Measurements from ENCODE around the gene ZG16. TPM values are rescaled to one million over a fixed set of nuclear protein-coding genes. Genes with fewer than 3 reads are reported as not detected.
A peak's percentile ranks its signal among the peaks of the same experiment; 100 is the strongest.

The ZG16 gene
- total and polyA plus RNA-seq, 9 of the 15 experiments (the other 6 are each of a cell fraction or from before 2014, with no cell fraction given): 0.04 TPM; not detected in 8

DNA sequence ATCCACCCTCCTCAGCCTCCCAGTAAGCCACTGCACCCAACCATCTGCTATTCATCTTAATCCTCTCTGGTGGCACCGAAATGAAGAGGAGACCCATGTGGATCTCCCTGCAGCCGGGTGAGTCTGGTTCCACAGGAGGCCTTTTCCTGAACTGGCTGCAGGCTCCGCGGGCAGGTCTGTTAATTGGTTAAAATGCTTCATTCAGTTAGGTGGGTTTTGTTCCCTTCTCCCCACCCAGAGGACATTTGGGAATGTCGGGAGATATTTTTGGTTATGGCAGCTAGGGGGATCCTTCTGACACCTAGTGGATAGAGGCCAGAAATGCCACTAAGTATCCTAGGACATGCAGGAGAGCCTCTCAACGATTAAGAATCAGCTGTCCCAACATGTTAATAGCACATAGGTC, 48.9 kb upstream of the ZG16 start (continued):
- TF ChIP-seq, protein P1, sequence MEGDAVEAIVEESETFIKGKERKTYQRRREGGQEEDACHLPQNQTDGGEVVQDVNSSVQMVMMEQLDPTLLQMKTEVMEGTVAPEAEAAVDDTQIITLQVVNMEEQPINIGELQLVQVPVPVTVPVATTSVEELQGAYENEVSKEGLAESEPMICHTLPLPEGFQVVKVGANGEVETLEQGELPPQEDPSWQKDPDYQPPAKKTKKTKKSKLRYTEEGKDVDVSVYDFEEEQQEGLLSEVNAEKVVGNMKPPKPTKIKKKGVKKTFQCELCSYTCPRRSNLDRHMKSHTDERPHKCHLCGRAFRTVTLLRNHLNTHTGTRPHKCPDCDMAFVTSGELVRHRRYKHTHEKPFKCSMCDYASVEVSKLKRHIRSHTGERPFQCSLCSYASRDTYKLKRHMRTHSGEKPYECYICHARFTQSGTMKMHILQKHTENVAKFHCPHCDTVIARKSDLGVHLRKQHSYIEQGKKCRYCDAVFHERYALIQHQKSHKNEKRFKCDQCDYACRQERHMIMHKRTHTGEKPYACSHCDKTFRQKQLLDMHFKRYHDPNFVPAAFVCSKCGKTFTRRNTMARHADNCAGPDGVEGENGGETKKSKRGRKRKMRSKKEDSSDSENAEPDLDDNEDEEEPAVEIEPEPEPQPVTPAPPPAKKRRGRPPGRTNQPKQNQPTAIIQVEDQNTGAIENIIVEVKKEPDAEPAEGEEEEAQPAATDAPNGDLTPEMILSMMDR (IDR thresholded peaks at IDR 0.05 in 2 of 3, conservative IDR thresholded peaks at IDR 0.05 in 1 of 3; ENCODE audit: insufficient read depth in 2 of 3, low read depth in 1 of 3, low read length in 3 of 3): peak; percentile 82 to 93 (median 87)
- TF ChIP-seq ZNF12 (CRISPR knock-in tag; IDR thresholded peaks at IDR 0.05) (no peak), RBM14 (IDR thresholded peaks at IDR 0.05; ENCODE audit: borderline replicate concordance, insufficient read depth, low read depth, low read length) (no peak), KDM1A (IDR thresholded peaks at IDR 0.05) (no peak), SMARCB1 (IDR thresholded peaks at IDR 0.05; ENCODE audit: insufficient read length, low read depth) (no peak), ETS2 (tag; IDR thresholded peaks at IDR 0.05; ENCODE audit: borderline replicate concordance, poor library complexity, severe bottlenecking) (no peak), TOE1 (IDR thresholded peaks at IDR 0.05; ENCODE audit: borderline replicate concordance) (no peak), TOE1 (CRISPR knock-in tag; IDR thresholded peaks at IDR 0.05; ENCODE audit: borderline replicate concordance, low read depth) (no peak), FOXP1 (CRISPR knock-in tag; IDR thresholded peaks at IDR 0.05) (no peak), KDM5B (IDR thresholded peaks at IDR 0.05; ENCODE audit: insufficient replicate concordance, low read depth, low read length) (no peak), SMC3 (conservative IDR thresholded peaks at IDR 0.05; ENCODE audit: insufficient read depth, low read depth, low read length) (0 out of 2 replicates have a peak, but pooled peaks have one; percentile 45), FOXK2 (conservative IDR thresholded peaks at IDR 0.05 in 1 of 2, IDR thresholded peaks at IDR 0.05 in 1 of 2; ENCODE audit: low read depth in 2 of 2) (no peak), POLR2B (IDR thresholded peaks at IDR 0.05; ENCODE audit: low read depth, partially characterized antibody) (no peak), ZNF436 (CRISPR knock-in tag; IDR thresholded peaks at IDR 0.05) (no peak), ESRRA (IDR thresholded peaks at IDR 0.05; ENCODE audit: borderline replicate concordance, low read depth) (0 out of 2 replicates have a peak, but pooled peaks have one; percentile 15), ZNF77 (CRISPR knock-in tag; IDR thresholded peaks at IDR 0.05) (no peak), ZNF197 (CRISPR knock-in tag; IDR thresholded peaks at IDR 0.05; ENCODE audit: low read depth) (no peak), ZNF143 (CRISPR knock-in tag; IDR thresholded peaks at IDR 0.05) (no peak), XRCC3 (IDR thresholded peaks at IDR 0.05) (no peak)
- TF ChIP-seq, protein P2, sequence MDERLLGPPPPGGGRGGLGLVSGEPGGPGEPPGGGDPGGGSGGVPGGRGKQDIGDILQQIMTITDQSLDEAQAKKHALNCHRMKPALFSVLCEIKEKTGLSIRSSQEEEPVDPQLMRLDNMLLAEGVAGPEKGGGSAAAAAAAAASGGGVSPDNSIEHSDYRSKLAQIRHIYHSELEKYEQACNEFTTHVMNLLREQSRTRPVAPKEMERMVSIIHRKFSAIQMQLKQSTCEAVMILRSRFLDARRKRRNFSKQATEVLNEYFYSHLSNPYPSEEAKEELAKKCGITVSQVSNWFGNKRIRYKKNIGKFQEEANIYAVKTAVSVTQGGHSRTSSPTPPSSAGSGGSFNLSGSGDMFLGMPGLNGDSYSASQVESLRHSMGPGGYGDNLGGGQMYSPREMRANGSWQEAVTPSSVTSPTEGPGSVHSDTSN (CRISPR knock-in tag; IDR thresholded peaks at IDR 0.05; ENCODE audit: low read depth): no peak
- TF ChIP-seq, protein P2 (tag; conservative IDR thresholded peaks at IDR 0.05; ENCODE audit: low read depth): no peak
- TF ChIP-seq, protein P3, sequence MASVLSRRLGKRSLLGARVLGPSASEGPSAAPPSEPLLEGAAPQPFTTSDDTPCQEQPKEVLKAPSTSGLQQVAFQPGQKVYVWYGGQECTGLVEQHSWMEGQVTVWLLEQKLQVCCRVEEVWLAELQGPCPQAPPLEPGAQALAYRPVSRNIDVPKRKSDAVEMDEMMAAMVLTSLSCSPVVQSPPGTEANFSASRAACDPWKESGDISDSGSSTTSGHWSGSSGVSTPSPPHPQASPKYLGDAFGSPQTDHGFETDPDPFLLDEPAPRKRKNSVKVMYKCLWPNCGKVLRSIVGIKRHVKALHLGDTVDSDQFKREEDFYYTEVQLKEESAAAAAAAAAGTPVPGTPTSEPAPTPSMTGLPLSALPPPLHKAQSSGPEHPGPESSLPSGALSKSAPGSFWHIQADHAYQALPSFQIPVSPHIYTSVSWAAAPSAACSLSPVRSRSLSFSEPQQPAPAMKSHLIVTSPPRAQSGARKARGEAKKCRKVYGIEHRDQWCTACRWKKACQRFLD (CRISPR knock-in tag; IDR thresholded peaks at IDR 0.05): no peak
- TF ChIP-seq, protein P4, sequence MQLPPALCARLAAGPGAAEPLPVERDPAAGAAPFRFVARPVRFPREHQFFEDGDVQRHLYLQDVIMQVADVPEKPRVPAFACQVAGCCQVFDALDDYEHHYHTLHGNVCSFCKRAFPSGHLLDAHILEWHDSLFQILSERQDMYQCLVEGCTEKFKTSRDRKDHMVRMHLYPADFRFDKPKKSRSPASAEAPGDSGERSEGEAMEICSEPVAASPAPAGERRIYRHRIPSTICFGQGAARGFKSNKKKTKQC (CRISPR knock-in tag; IDR thresholded peaks at IDR 0.05): no peak
